Natural killer cell (primary cell): ENCODE results near the gene ITLN1. TPM values are rescaled to one million over a fixed set of nuclear protein-coding genes. Genes with fewer than 3 reads are reported as not detected.
"Not testable (repeated sequence)": the region's sequence is repeated elsewhere in the genome, so short reads cannot be mapped to it uniquely, and the experiment has no call there.

Experiments used
- ATAC-seq, 3 donors: fragments of 150-1000 bp in 2 of 3; fragments of 200-7000 bp in 1 of 3; cut with Tn5 transposase; 1 replicate in 1 of 3; 2 replicates in 2 of 3; pipeline ENCODE4 v1.10.0; 2021; ENCODE audit warnings: mild to moderate bottlenecking in 2 of 3, moderate library complexity in 2 of 3
- DNase-seq, 2 donors: peaks; one replicate each; pipeline versions ENCODE4 v3.0.0 to v3.0.0-alpha.2; 2013 to 2021; ENCODE audit warnings: mixed read lengths in 1 of 2
- H3K27ac ChIP-seq: one replicate; pipeline ENCODE4 v1.5.1; 2013; ENCODE audit warnings: mild to moderate bottlenecking, low read length
- H3K27me3 ChIP-seq: one replicate; pipeline ENCODE4 v1.6.1; 2013; ENCODE audit warnings: low read length; ENCODE audit not compliant: control insufficient read depth, insufficient read depth
- H3K36me3 ChIP-seq: one replicate; pipeline ENCODE4 v1.6.1; 2013; ENCODE audit warnings: low read length; ENCODE audit not compliant: control insufficient read depth, insufficient read depth
- H3K4me1 ChIP-seq: one replicate; pipeline ENCODE4 v1.6.1; 2013; ENCODE audit warnings: low read length; ENCODE audit not compliant: control insufficient read depth, insufficient read depth
- H3K4me3 ChIP-seq: one replicate; pipeline ENCODE4 v1.5.1; 2013; ENCODE audit warnings: low read length
- H3K9me3 ChIP-seq: one replicate; pipeline ENCODE4 v1.6.1; 2013; ENCODE audit warnings: low read length; ENCODE audit not compliant: control insufficient read depth, insufficient read depth
- H3K27ac Mint-ChIP-seq, 2 donors: one replicate each; pipeline ENCODE4 v1.8.0; 2022; ENCODE audit warnings: mild to moderate bottlenecking in 2 of 2, mixed read lengths in 2 of 2, moderate library complexity in 1 of 2
- H3K27me3 Mint-ChIP-seq, 2 donors: one replicate each; pipeline ENCODE4 v1.8.0; 2022; ENCODE audit warnings: low read depth in 2 of 2, mixed read lengths in 2 of 2
- H3K36me3 Mint-ChIP-seq: one replicate; pipeline ENCODE4 v1.8.0; 2022; ENCODE audit warnings: mixed read lengths
- H3K4me1 Mint-ChIP-seq, 2 donors: one replicate each; pipeline ENCODE4 v1.8.0; 2022; ENCODE audit warnings: mixed read lengths in 2 of 2
- H3K4me3 Mint-ChIP-seq: one replicate; pipeline ENCODE4 v1.8.0; 2022; ENCODE audit warnings: mild to moderate bottlenecking, moderate library complexity, mixed read lengths
- H3K9me3 Mint-ChIP-seq, 2 donors: one replicate each; pipeline ENCODE4 v1.8.0; 2022; ENCODE audit warnings: mixed read lengths in 2 of 2
- WGBS: methylation state at CpG from one replicate; pipeline ENCODE4 v1.1.7; 2013; ENCODE audit warnings: missing lambda C conversion rate; ENCODE audit not compliant: insufficient coverage; 5-methylcytosine and 5-hydroxymethylcytosine counted together
- intact Hi-C: fragments of 100-400 bp; cut with micrococcal nuclease; formaldehyde crosslinking; loops from one replicate; pipeline ENCODE4 v1.14.2; 2022
- total RNA-seq, 4 donors: library from RNA; stranded (reverse); fragments of 120-200 nt in 1 of 4; gene quantifications; one replicate each; pipeline versions ENCODE4 v1.2.3 to v1.2.4, GENCODE V29; 2013 to 2022
- TF ChIP-seq, protein P1 (sequence below): fragments of 200-600 bp; IDR thresholded peaks from one replicate; pipeline ENCODE4 v1.8.0; 2022; ENCODE audit warnings: antibody characterized with exemption

The ITLN1 gene
- total RNA-seq, 3 donors from 2014 or later (not counting 1 experiment from before 2014, with no cell fraction given): not detected

DNA sequence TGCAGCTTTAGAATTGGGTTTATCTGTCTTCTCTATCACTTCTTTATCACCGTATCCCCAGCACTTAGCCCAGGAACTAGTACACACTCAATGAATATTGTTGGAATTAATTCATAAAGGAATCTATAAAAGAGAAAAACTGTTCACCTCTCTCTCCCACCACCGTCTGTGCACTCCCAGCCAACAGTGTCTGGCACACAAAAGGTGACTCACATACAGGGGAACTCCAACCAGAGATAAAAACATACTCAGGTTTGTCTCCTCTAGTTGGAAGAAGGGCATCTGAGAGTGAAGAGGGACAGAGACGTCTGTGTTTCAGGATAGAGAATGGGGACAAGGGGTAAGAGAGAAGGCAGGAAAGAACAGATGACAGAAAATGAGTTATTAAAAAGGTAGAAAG, 10.0 kb downstream of the ITLN1 start:
- H3K9me3 Mint-ChIP-seq: no peaks in the 10 kb centered on the region
- no peaks in the 10 kb centered on the region for H3K36me3 Mint-ChIP-seq
- intact Hi-C loops: loop anchor here (5.0 kb wide), 3 partner anchors 77 to 193 kb away; partner anchors contain the start of gene ITLN2
- Histone ChIP-seq H3K27me3 (no peaks in the 10 kb centered on the region), H3K4me3 (no peak overlapping the region), H3K9me3 (no peaks in the 10 kb centered on the region), H3K27ac (no peak overlapping the region), H3K36me3 (no peaks in the 10 kb centered on the region), H3K4me1 (peaks cover 16% of the 10 kb centered on the region)
- ATAC-seq (peak in 1 of 3 donors; percentile 50), DNase-seq (peak in 1 of 2 donors; percentile 19)
- peaks cover 16 to 17% of the 10 kb centered on the region in 2 donors for H3K4me1 Mint-ChIP-seq
- no peaks in the 10 kb centered on the region for H3K27me3 Mint-ChIP-seq
- TF ChIP-seq, protein P1, sequence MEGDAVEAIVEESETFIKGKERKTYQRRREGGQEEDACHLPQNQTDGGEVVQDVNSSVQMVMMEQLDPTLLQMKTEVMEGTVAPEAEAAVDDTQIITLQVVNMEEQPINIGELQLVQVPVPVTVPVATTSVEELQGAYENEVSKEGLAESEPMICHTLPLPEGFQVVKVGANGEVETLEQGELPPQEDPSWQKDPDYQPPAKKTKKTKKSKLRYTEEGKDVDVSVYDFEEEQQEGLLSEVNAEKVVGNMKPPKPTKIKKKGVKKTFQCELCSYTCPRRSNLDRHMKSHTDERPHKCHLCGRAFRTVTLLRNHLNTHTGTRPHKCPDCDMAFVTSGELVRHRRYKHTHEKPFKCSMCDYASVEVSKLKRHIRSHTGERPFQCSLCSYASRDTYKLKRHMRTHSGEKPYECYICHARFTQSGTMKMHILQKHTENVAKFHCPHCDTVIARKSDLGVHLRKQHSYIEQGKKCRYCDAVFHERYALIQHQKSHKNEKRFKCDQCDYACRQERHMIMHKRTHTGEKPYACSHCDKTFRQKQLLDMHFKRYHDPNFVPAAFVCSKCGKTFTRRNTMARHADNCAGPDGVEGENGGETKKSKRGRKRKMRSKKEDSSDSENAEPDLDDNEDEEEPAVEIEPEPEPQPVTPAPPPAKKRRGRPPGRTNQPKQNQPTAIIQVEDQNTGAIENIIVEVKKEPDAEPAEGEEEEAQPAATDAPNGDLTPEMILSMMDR: no peak
- H3K27ac Mint-ChIP-seq: peak overlapping the region in 1 of 2 donors; percentile 21
- WGBS: 79% methylated on average over 1 of the region's 3 CpGs
- no peak overlapping the region for H3K4me3 Mint-ChIP-seq

DNA sequence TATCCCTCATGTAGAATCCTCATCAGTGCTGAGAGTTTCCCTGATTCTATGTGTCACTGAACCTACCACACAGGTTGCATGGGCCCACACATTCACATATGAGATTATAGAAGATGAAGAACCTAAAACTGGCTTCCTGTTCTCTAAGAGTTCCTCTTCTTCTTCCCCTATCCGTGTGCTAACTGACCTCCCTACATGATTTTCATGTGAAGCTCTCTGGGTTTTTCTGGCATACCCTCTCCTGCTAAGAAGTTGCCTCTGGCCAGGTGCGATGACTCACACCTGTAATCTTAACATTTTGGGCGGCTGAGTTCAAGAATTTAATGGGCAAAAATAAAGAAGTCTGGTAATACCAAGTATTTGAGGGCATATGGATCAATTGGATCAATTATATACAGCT, 16.8 kb downstream of the ITLN1 start:
- Histone ChIP-seq H3K36me3 (no peaks in the 10 kb centered on the region), H3K4me3 (no peak overlapping the region), H3K9me3 (no peaks in the 10 kb centered on the region), H3K27ac (no peak overlapping the region), H3K27me3 (no peaks in the 10 kb centered on the region), H3K4me1 (peaks cover 14% of the 10 kb centered on the region)
- Mint-ChIP-seq H3K27ac (no peak overlapping the region), H3K4me3 (no peak overlapping the region), H3K9me3 (no peaks in the 10 kb centered on the region), H3K27me3 (no peaks in the 10 kb centered on the region), H3K4me1 (peaks cover 19 to 27% of the 10 kb centered on the region in 2 donors), H3K36me3 (no peaks in the 10 kb centered on the region)
- ATAC-seq (peak in 2 of 3 donors; percentile 31 to 62), DNase-seq (no peak)
- intact Hi-C loops: no loop called here
- 67% methylated on average over 3 of the region's 3 CpGs for WGBS
- TF ChIP-seq, protein P1: no peak

DNA sequence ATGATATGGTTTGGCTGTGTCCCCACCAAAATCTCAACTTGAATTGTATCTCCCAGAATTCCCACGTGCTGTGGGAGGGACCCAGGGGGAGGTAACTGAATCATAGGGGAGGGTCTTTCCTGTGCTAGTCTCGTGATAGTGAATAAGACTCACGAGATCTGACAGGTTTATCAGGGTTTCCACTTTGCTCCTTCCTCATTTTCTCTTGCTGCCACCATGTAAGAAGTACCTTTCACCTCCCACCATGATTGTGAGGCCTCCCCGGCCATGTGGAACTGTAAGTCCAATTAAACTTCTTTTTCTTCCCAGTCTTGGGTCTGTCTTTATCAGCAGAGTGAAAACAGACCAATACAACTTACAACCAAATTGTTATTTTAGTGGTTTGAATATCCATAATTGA, 17.3 kb downstream of the ITLN1 start:
- 48% methylated on average over 3 of the region's 4 CpGs for WGBS
- H3K27me3 ChIP-seq, intact Hi-C loops, H3K4me3 ChIP-seq, H3K27ac ChIP-seq, H3K27me3 Mint-ChIP-seq, ATAC-seq, H3K4me3 Mint-ChIP-seq, H3K9me3 Mint-ChIP-seq, DNase-seq, H3K36me3 ChIP-seq, H3K27ac Mint-ChIP-seq, H3K9me3 ChIP-seq, H3K36me3 Mint-ChIP-seq: not testable (repeated sequence)
- peaks cover 19% of the 10 kb centered on the region for H3K4me1 ChIP-seq
- H3K4me1 Mint-ChIP-seq: peaks cover 24 to 32% of the 10 kb centered on the region in 2 donors

DNA sequence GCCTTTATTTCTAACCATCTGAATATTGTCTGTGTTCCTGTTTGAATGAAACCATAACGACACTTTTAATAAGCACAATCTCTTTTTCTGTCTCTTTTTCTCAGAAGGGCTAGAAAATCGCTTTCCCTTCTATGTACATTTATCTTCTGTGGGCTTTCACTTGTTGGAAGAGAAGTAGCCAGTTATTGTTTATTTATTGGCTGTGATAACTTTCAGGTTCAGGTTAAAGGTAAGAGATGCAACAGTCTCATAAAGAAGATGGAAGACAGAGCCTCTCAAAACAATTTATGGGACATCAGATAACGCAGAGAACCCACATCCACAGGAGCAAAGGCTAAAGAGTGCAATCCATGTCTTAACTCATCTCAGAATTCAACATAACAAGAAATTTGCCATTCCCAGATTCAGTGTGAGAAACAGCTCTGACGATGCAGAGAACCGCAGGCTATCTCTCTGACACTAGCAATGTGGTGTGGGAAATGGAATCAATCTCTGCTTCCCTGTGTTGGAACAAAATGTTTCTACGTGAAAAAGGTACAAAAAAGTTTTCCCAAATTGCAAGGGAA, 18.2 kb downstream of the ITLN1 start:
- Histone ChIP-seq H3K27ac (no peak overlapping the region), H3K9me3 (no peaks in the 10 kb centered on the region), H3K27me3 (no peaks in the 10 kb centered on the region), H3K4me3 (no peak overlapping the region), H3K4me1 (peaks cover 27% of the 10 kb centered on the region), H3K36me3 (no peaks in the 10 kb centered on the region)
- no peaks in the 10 kb centered on the region for H3K9me3 Mint-ChIP-seq
- H3K4me1 Mint-ChIP-seq: peaks cover 32 to 41% of the 10 kb centered on the region in 2 donors
- TF ChIP-seq, protein P1: no peak
- no peaks in the 10 kb centered on the region for H3K27me3 Mint-ChIP-seq
- 93% methylated on average over 4 of the region's 6 CpGs for WGBS
- H3K36me3 Mint-ChIP-seq: no peaks in the 10 kb centered on the region
- ATAC-seq (no peak), DNase-seq (no peak)
- no peak overlapping the region for H3K4me3 Mint-ChIP-seq
- H3K27ac Mint-ChIP-seq: no peak overlapping the region
- intact Hi-C loops: no loop called here
